GM19468 (cell line): Measurements from ENCODE around the gene CEP350.

Experiments used
- ATAC-seq: cut with Tn5 transposase; IDR thresholded peaks from one replicate; pipeline ENCODE4 v1.9.1; 2021; ENCODE audit warnings: mild to moderate bottlenecking, moderate library complexity, moderate number of reproducible peaks; ENCODE audit not compliant: unreplicated experiment; ENCODE audit errors: extremely low read depth

CEP350 gene, protein sequence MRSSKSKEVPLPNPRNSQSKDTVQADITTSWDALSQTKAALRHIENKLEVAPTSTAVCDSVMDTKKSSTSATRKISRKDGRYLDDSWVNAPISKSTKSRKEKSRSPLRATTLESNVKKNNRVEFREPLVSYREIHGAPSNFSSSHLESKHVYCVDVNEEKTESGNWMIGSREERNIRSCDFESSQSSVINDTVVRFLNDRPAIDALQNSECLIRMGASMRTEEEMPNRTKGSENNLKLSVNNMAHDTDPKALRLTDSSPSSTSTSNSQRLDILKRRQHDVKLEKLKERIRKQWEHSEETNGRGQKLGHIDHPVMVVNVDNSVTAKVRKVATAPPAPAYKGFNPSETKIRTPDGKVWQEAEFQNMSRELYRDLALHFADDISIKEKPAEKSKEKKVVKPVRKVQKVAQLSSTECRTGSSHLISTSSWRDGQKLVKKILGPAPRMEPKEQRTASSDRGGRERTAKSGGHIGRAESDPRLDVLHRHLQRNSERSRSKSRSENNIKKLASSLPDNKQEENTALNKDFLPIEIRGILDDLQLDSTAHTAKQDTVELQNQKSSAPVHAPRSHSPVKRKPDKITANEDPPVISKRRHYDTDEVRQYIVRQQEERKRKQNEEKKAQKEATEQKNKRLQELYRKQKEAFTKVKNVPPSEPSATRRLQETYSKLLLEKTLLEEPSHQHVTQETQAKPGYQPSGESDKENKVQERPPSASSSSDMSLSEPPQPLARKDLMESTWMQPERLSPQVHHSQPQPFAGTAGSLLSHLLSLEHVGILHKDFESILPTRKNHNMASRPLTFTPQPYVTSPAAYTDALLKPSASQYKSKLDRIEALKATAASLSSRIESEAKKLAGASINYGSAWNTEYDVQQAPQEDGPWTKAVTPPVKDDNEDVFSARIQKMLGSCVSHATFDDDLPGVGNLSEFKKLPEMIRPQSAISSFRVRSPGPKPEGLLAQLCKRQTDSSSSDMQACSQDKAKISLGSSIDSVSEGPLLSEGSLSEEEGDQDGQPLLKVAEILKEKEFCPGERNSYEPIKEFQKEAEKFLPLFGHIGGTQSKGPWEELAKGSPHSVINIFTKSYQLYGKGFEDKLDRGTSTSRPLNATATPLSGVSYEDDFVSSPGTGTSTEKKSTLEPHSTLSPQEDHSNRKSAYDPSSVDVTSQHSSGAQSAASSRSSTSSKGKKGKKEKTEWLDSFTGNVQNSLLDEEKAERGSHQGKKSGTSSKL (N-terminal part only)

DNA sequence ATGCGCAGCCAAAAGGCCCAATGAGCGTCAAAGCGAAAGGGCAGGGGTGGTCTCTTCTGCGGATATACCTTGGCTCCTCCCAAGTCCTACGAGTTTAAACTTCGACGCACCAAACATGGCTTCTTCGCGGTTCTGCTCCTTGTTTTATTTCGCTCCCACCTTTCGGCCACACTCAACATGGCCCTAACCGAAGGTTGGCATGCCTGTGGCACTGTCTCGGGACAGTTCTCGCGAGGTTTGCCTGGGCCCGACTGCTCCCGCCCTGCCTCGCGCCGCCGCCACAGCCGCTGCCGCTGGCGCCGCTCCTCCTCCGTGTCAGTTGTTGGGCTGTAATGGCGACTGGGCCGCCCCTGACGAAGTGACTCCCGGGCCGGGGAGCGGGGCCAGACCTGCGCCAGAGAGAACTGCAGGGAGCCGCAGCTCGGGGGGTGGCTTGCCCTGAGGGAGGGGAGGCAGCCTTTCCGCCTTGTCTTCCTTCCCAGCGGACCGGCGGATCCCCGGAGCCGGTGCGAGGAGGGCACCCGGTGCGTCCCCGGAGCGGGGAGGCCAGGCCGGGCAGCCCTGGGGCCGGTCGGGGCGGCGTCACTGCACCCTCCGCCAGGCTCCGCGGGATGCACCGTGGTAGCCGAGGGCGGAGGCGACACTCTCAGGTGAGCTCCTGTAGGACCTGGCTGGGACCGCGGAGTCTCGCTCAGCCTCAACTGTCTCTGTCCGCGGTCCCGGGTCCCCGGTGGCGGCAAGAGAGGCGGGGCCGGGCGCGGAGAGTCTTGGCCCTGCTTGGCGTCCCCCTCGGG lies at the start of gene CEP350:
Gene CEP350 (plus strand): TSS at position 318 of the 794 bp plus-strand sequence. CDS start 31,372 bp downstream, outside the sequence.
- peak; percentile 77 for ATAC-seq

- ATAC-seq: no peak
Observed at GRCh38 chr1:179910934-179911333, 43.7 kb upstream of the CEP350 start.

GRCh38 chr1:179911812-179912211 lies 42.8 kb upstream of the CEP350 start:
- no peak for ATAC-seq

DNA sequence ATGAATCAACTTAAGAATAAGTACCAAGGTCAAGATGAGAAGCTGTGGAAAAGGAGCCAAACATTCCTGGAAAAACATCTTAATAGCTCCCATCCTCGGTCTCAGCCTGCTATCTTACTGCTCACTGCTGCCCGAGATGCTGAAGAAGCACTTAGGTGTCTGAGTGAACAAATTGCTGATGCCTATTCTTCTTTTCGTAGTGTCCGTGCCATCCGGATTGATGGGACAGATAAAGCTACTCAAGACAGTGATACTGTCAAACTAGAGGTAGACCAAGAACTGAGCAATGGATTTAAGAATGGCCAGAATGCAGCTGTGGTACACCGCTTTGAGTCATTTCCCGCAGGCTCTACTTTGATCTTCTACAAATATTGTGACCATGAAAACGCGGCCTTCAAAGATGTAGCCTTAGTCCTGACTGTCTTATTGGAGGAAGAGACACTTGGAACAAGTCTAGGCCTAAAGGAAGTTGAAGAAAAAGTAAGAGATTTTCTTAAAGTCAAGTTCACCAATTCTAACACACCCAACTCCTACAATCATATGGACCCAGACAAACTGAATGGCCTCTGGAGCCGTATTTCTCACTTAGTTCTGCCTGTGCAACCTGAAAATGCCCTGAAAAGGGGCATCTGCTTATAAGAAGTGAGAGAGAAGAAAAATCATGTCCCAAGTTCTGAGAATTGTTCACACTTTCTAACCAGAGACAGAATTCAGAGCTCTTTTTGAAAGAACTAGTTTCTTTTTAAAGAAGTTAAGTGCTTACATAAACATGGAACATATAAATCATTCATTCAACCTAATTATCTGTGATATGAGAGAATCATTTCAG lies 36.8 kb upstream of the CEP350 start:
- no peak for ATAC-seq

- ATAC-seq: no peak
Observed at GRCh38 chr1:179921472-179921871, 33.1 kb upstream of the CEP350 start.

DNA sequence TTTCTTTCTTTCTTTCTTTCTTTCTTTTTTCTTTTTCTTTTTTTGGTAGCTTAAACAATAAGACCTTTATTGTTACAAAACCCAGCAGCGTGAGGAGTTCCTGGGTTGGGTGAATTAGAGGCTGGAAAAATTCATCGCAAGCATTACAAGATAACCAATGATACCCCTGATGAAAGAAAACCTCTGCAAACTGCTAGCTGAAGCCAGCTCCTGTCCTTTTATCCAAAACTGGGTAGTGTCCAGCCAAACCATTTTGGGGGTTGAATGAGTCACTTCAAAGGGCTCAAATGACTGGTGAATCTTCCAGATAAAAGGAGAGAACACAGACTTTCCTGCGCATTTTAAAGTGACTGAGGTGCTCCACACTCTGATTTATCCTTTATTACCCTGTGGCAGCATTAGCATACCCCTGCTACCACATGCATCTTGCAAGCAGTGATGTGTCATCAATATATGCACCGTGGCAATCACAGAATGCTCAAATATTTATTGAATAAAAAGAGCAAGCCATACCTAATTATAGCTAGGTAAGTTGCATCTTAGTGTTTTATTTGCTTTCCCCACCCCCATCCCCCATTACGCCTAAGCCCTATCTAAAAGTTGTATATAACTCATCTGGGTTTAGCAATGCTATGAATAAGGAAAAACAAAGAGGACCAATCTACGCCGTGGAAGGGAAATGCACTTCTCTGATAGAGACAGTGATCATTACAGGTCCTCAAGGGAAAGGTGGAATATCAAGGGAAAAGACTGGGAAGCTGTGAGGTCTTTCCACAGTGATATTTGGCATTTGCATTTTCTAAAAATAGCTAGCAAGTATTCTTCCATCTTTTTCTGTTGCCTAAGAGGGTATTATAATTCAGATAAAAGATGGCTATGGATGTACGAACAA lies 32.4 kb upstream of the CEP350 start:
- no peak for ATAC-seq

DNA sequence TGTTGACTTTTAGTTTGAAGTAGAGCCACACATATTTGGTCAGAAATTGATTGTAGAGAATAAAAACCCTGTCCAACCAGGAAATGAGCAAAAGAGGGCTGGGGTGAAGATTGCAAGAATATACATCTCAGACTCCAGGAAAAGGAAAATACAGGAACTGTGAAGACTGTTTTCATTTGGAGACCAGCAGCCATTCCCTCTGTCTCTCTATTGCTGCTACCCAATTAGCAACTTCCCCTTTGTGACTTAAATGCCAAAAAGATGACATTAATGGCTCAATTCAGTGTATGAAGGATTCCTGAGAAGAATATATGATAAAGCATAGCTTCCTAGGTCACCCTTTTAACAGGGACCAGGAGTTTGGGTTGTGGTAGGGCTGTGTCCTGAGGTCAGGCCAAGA lies 31.6 kb upstream of the CEP350 start:
- ATAC-seq: no peak

DNA sequence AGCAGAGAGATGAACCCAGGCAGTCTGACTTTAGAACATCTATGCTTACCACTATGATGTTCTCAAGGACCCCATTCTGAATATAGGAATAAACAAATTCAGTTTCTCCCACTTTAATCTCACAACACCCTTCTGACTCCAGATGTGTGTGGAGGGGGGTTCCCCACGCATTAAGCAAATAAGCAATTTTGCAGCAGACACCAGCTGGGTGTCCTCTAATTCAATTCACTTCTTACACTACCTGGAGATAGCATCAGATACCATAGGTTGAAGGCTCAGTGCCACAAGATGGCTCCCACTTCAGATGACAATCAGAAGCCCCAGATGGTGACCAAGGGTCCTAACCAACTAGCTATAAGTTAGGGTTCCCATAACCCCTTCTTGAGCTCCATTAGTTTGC lies 30.3 kb upstream of the CEP350 start:
- ATAC-seq: no peak

DNA sequence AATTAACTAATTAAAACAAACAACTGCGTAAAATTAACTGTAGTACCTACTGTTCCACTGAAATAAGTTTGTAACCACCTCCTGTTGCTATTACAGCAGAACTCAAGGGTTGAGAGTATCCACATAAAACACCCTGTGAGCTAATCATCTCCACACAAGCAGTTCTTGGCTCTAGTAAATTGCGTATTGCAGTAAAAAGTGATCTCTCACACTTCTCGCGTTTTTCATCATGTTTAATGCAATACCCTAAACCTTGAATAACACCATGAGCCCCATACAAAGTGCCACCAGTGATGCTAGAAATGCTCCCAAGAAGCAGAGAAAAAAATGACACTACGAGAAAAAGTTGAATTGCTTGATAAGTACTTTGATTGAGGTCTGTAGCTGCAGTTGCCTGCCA lies 29.3 kb upstream of the CEP350 start:
- ATAC-seq: no peak

GRCh38 chr1:179925922-179926849 lies 28.4 kb upstream of the CEP350 start:
- ATAC-seq: no peak

DNA sequence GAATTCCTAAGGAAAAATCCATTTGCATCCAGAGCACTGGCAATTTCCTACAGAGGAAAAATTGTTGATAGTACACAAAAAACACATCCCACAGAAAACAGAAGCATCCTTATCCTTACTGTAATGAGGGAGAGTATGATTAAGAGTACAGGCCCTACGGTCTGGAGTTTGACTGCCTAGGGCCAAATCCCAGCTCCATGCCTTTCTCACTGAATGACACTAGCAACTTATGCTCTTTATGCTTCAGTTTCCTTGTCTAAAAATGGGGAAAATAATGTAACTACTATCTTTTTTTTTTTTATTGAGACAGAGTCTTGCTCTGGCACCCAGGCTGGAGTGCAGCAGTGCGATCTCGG lies 27.8 kb upstream of the CEP350 start:
- ATAC-seq: no peak

- ATAC-seq: no peak
Observed at GRCh38 chr1:179929955-179930798, 24.4 kb upstream of the CEP350 start.

DNA sequence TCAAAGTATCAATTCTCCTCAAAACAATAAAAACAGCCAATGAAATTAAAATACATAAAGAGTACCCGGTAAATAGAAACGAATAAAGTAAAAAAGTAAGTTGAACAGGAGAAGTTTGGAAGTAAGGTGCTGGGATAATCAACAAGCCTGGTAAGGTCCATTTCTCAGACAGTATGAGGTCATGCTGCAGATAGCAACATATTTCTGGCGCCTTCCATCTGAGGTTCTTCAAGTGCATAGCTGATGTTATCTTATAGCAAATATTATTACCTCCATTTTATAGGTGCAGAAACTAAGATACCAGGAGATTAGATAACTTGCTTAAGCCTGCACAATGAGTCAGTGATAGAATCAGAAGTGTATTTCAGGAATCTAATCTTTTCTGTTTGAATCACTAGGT lies 23.7 kb upstream of the CEP350 start:
- ATAC-seq: no peak

DNA sequence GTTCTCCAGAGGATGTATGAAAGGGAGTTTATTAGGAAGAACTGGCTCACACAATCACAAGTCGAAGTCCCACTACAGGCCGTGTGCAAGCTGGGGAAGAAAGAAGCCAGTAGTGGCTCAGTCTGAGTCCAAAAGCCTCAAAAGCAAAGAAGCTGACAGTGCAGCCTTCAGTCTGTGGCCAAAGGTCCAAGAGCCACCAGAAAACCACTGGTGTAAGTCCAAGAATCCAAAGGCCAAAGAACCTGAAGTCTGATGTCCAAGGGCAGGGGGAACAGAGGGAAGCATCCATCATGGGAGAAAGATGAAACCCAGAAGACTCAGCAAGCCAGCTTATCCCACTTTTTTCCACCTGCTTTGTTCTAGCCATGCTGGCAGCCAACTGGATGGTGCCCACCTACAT lies 21.4 kb upstream of the CEP350 start:
- ATAC-seq: no peak

DNA sequence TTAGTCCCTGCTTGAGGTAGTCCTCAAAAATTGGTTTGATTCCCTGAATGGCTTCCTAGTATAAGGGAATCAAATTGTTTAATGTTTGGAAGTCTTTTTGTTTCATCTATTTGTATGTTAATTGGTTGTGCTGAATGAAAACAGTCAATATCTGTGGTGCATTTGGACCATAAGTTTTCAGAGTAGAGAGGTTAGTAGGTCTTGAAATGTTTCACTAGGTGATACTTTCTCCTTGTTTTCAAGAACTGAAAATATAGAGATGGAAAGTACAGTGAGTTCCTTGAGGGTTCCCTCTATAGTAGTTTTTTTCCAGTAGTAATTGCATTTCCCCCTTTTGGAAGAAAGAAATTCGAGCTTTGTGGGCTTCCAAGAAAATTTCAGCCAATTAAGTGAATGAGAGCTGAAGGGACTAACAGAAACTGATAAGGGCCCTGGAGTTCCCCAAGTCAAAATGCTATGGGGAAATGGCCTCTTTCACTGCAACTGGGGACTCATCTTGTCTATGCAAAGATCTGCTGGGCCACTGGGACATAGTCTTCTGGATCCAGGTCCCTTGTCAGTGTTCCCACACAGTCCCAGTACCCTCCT lies 18.6 kb upstream of the CEP350 start:
- ATAC-seq: no peak
